Measurements from ENCODE around the gene CHMP1B.

Gene CHMP1B

GRCh38 chr18:11808001-11808855 lies 43.0 kb upstream of the CHMP1B start:
- ChIA-PET POLR2A (no interaction called here), CTCF (no interaction called here)
- no peak for TF ChIP-seq FOXM1 (IDR thresholded peaks at IDR 0.05; ENCODE audit: borderline replicate concordance)
- no peak for TF ChIP-seq PKNOX1 (IDR thresholded peaks at IDR 0.05)
- no peak for TF ChIP-seq L3MBTL2 (conservative IDR thresholded peaks at IDR 0.05)
- DNase-seq (ENCODE audit: extremely low spot score) = no peak

- CTCF ChIA-PET = no interaction called here
- POLR2A ChIA-PET = no interaction called here
- TF ChIP-seq L3MBTL2 (conservative IDR thresholded peaks at IDR 0.05) (no peak), ARNT (IDR thresholded peaks at IDR 0.05) (no peak), NFRKB (IDR thresholded peaks at IDR 0.05) (no peak), HDGF (IDR thresholded peaks at IDR 0.05; ENCODE audit: borderline replicate concordance) (no peak), ELF4 (IDR thresholded peaks at IDR 0.05) (no peak), SUZ12 (IDR thresholded peaks at IDR 0.05) (no peak), CTBP1 (IDR thresholded peaks at IDR 0.05; ENCODE audit: borderline replicate concordance) (no peak)
- DNase-seq (ENCODE audit: extremely low spot score) = no peak
These were observed 41.3 kb upstream of the CHMP1B start for GRCh38 chr18:11809895-11810294.

GRCh38 chr18:11810379-11810778 lies 40.8 kb upstream of the CHMP1B start:
- no peak for DNase-seq (ENCODE audit: extremely low spot score)
- TF ChIP-seq CTBP1 (IDR thresholded peaks at IDR 0.05; ENCODE audit: borderline replicate concordance) = no peak
- TF ChIP-seq TARDBP (IDR thresholded peaks at IDR 0.05) = no peak
- TF ChIP-seq ZNF384 (IDR thresholded peaks at IDR 0.05) = no peak
- ChIA-PET CTCF (no interaction called here), POLR2A (no interaction called here)

- CTCF ChIA-PET = no interaction called here
- DNase-seq (ENCODE audit: extremely low spot score) = no peak
- POLR2A ChIA-PET = no interaction called here
- TF ChIP-seq L3MBTL2 (conservative IDR thresholded peaks at IDR 0.05) (no peak), ZNF384 (IDR thresholded peaks at IDR 0.05) (no peak), SUZ12 (IDR thresholded peaks at IDR 0.05) (no peak), ELF4 (IDR thresholded peaks at IDR 0.05) (no peak), NFRKB (IDR thresholded peaks at IDR 0.05) (no peak)
These were observed 40.2 kb upstream of the CHMP1B start for GRCh38 chr18:11811009-11811408.

GRCh38 chr18:11817229-11817628 lies 34.0 kb upstream of the CHMP1B start:
- CTCF ChIA-PET = no interaction called here
- POLR2A ChIA-PET = no interaction called here
- no peak for DNase-seq (ENCODE audit: extremely low spot score)
- TF ChIP-seq L3MBTL2 (conservative IDR thresholded peaks at IDR 0.05) (no peak), PKNOX1 (IDR thresholded peaks at IDR 0.05) (no peak), HDGF (IDR thresholded peaks at IDR 0.05; ENCODE audit: borderline replicate concordance) (no peak), ELF4 (IDR thresholded peaks at IDR 0.05) (no peak), SUZ12 (IDR thresholded peaks at IDR 0.05) (no peak)

GRCh38 chr18:11818486-11819203 lies 32.6 kb upstream of the CHMP1B start:
- POLR2A ChIA-PET = no interaction called here
- no peak for DNase-seq (ENCODE audit: extremely low spot score)
- CTCF ChIA-PET = no interaction called here
- TF ChIP-seq SP1 (IDR thresholded peaks at IDR 0.05) (no peak), NFRKB (IDR thresholded peaks at IDR 0.05) (no peak), LEF1 (IDR thresholded peaks at IDR 0.05; ENCODE audit: borderline replicate concordance) (no peak), FOXK2 (IDR thresholded peaks at IDR 0.05) (no peak), SUZ12 (IDR thresholded peaks at IDR 0.05) (no peak), L3MBTL2 (conservative IDR thresholded peaks at IDR 0.05) (no peak), FOXA1 (IDR thresholded peaks at IDR 0.05) (no peak), FOXM1 (IDR thresholded peaks at IDR 0.05; ENCODE audit: borderline replicate concordance) (no peak), TARDBP (IDR thresholded peaks at IDR 0.05) (no peak), BHLHE40 (IDR thresholded peaks at IDR 0.05; ENCODE audit: borderline replicate concordance) (no peak), ZNF384 (IDR thresholded peaks at IDR 0.05) (no peak), ELF4 (IDR thresholded peaks at IDR 0.05) (no peak), CTBP1 (IDR thresholded peaks at IDR 0.05; ENCODE audit: borderline replicate concordance) (no peak), ARNT (IDR thresholded peaks at IDR 0.05) (no peak)

GRCh38 chr18:11819938-11820337 lies 31.3 kb upstream of the CHMP1B start:
- ChIA-PET POLR2A (no interaction called here), CTCF (no interaction called here)
- TF ChIP-seq ZNF384 (IDR thresholded peaks at IDR 0.05) (no peak), LEF1 (IDR thresholded peaks at IDR 0.05; ENCODE audit: borderline replicate concordance) (no peak), ARNT (IDR thresholded peaks at IDR 0.05) (no peak), SP1 (IDR thresholded peaks at IDR 0.05) (no peak)
- no peak for DNase-seq (ENCODE audit: extremely low spot score)

- TF ChIP-seq FOXM1 (IDR thresholded peaks at IDR 0.05; ENCODE audit: borderline replicate concordance) = no peak
- ChIA-PET CTCF (no interaction called here), POLR2A (no interaction called here)
- DNase-seq (ENCODE audit: extremely low spot score) = no peak
These were observed 30.5 kb upstream of the CHMP1B start for GRCh38 chr18:11820697-11821096.

Data from HEK293T (cell line).